DMS53 treated with DMSO at 0.1 percent for 48 hours (cell line): Measurements from ENCODE around the gene PID1.

Experiments
- DNase-seq: peaks from one replicate; lab custom pipeline; 2025; ENCODE audit not compliant: unreplicated experiment; lab: John Stamatoyannopoulos, UW

PID1 gene

DNA sequence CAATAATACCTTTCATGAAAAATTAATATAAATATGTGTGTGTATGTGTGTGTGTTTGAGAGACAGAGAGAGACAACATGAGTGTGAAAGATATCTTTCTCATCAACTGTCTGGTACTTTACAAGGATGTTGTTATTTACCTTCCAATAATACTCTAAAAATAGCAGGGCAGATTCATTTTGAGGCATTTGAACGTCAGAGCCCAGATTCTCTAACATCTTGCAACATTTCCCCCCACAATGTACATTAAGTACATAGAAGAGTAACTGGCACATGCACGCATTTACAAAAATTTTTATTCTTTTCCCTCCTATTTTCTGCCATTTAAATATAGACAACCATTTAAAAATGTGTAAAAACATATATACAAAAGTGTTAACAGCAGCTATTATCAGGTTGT, 100.9 kb downstream of the PID1 start:
- DNase-seq: no peak

DNA sequence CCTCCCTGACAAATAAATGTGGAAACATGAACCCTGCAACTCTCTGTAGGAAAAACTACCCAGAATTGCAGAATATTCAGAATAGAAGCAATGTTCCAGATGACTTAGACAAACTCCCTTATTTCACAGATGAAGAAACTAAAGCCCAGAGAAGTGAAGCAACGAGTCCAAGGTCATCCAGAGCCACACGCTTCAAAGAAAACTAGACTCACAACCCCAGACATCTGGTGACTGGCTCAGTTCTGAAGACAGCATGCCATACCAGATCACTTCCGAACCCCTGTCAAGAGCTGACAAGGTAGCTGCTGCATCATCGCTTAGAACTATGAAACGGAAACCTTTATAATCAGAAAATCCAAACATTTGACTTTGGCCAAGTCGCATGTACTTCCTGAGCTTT, 101.3 kb downstream of the PID1 start:
- no peak for DNase-seq

DNA sequence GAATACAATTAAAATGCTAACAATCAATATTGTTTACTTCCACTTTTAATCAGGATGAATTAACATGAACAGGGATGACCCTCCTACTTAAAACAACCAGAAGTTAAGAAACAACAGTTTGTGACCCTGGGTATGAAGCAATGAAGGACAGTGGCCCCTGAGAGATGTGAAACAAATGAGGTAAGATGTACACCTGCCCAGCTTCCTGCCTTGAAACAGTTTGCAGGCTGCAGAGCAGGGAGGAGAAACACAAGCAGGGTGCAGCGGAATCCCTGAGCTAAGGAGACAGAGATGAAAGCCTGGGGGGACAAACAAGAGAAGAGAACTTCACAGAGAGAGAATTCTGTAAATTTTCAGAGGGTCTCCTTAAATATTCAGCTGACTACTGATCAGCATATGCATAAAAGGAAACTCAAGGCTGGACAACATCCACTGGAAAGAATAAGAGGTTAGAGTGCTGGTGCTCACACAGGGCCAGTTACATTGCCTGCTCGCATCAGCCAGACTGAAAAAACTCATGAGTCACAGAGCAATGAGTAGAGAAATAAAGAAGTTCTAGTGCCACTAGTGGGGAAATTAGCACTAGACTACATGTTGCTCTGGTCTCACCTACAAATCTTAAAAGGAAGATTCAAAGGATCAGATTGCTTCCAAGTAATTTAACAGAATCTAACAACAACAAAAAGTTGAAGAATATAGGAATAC, 106.4 kb downstream of the PID1 start:
- DNase-seq: peak; percentile 71

- no peak for DNase-seq
These were observed 107.2 kb downstream of the PID1 start for GRCh38 chr2:229163893-229164292.

- DNase-seq: no peak
These were observed 109.1 kb downstream of the PID1 start for GRCh38 chr2:229162015-229162414.

DNA sequence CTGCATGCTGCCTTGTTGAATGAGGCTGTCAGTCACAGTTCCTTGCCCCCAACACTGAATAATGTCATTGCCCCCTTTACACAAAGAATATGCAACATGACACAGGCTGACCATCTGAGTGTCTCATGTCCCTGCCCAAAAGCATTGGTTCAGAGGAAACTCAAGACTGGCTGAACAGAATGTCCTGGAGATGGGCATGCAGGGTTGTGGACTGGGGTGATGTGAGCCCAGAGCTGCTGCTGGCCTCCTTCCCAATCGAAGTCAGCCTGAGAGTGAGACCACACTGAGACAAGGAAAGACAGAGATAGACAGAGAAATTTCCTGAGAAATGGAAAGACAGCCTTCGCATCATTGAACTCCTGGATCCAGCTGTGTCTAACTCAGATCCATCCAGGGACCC, 110.1 kb downstream of the PID1 start:
- DNase-seq: no peak

DNA sequence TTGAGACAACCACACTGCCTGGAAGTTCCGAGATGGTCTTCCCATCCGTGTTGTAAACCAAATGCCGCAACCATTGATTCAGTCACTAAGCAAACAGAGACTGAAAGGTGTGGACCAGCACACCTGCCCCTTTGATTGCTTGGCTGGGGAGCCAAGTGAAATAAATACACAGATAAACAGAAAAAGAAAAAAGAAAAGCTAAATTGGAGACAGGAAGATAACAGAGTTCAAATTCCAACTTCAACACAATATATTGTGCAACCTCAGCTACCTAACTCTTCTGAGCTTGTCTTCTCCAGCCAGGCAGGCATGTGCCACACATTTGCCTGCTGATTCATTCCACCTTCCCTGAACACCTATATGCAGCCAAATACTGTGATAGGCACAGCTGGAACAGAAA, 110.9 kb downstream of the PID1 start:
- DNase-seq: peak; percentile 71

GRCh38 chr2:229159405-229159804, 111.7 kb downstream of the PID1 start:
- no peak for DNase-seq

- no peak for DNase-seq
These were observed 116.7 kb downstream of the PID1 start for GRCh38 chr2:229154381-229154780.

GRCh38 chr2:229153951-229154350, 117.1 kb downstream of the PID1 start:
- DNase-seq: no peak

DNA sequence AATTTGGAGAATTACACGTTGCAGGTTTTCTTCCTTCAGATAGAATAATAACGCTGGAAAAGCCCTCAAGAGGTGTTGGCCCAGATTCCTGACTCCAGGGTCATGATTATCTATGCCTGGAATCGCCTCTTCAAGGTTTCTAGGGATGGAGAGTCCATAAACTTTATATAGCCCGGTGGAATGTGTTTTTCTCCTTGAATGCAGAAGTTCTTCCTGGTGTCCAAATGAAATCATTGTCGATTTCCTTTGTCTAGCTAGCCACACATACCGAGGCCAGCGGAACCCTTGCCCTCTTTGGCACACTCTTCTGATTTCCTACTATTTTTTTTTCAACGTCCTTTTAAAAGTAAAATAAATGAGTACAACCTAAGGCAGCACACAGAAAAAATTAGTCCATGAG, 117.8 kb downstream of the PID1 start:
- no peak for DNase-seq

GRCh38 chr2:229152674-229153073, 118.4 kb downstream of the PID1 start:
- DNase-seq: no peak

DNA sequence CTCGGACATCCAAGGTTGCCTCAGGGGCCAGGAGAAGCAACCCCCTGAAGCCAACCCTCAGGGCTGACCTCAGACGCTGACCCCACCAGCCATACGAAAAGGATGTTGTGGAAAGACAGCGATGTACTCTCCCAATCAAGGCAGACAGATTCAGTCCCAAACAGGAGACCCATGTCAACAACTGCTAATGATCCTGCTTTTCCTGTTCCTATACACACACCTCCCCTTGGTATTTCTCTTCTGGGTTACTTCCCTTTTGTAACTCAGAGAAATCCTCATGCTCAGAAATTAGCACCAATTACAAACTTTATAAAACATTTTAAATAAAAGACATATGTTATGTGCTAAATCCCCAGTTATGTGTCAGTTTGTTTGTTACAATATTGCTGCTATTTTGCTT, 120.8 kb downstream of the PID1 start:
- DNase-seq: peak; percentile 5

DNA sequence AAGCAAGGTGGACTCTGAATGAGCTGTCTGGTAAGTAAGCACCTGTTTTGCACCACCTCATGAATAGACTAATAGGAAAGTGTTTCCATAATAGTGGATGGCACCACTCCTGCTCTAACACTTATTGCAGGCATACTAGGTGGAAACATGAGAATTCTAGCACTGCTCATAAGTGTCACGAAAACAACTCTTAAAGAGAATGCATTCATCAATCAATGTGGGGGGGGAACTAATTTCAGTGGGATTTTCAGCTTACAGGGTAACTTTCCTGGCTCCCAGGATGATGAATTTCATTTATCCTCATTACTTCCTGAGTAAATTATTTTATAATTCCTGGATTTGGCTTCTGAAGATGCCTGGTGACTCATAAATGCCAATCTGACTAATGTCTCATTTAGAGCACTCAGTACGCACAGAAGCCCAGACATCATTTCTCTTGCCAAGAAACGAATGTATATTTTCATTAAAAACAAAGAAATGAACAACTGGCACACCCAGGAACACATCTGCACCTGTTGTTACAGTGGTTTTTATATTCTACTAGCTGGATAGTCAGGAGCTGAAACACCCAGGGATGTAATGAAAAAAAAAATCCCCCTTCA, 129.6 kb downstream of the PID1 start:
- no peak for DNase-seq

- DNase-seq: no peak
These were observed 133.4 kb downstream of the PID1 start for GRCh38 chr2:229137639-229138038.

- DNase-seq: no peak
These were observed 134.0 kb downstream of the PID1 start for GRCh38 chr2:229137066-229137465.

DNA sequence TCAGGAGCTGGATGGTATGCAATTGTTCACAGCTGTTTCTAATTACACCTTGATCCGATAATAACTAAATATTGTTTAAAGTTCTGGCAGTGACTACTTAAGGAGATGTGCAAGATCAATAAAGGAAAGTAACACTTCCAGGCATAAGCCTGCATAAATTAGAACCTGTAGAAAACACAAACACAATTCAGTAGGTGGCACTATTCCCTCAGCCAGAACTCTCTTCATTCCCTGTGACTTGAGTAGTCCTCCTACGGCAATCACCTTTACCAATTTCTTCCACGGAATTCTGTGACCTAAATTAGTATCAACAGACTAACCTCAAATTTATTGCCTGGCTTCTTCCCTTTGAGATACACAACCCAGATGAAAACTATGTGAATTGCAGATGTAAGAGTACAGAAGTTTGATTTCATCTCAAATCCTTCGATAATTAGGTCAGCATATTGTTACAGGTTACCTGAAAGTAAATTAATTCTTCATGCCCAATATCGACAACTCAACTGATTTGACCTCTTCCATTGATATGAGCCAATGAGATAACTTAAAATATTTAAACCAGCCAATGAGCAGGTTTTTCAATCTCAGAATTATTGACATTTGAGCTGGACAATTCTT, 137.8 kb downstream of the PID1 start:
- peak; percentile 53 for DNase-seq

DNA sequence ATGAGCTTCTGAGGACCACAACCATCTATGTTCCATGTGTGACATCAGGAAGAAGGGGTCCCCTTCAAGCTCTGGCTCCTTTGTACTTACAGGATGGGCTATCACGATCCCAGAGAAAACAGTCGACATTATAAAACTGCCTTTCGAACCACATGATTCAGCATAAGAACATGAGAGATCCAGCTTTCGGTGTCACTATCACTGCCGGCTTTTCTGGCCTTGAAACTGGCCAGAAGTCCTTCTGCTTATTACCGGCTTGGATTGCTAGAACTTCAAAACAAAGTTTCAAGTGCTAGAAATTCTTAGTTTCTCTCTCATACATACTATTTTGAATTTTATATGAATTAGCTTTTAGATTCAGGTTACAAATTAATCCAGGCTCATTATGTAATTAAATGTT, 138.9 kb downstream of the PID1 start:
- no peak for DNase-seq

GRCh38 chr2:229130522-229130921, 140.6 kb downstream of the PID1 start:
- no peak for DNase-seq

DNA sequence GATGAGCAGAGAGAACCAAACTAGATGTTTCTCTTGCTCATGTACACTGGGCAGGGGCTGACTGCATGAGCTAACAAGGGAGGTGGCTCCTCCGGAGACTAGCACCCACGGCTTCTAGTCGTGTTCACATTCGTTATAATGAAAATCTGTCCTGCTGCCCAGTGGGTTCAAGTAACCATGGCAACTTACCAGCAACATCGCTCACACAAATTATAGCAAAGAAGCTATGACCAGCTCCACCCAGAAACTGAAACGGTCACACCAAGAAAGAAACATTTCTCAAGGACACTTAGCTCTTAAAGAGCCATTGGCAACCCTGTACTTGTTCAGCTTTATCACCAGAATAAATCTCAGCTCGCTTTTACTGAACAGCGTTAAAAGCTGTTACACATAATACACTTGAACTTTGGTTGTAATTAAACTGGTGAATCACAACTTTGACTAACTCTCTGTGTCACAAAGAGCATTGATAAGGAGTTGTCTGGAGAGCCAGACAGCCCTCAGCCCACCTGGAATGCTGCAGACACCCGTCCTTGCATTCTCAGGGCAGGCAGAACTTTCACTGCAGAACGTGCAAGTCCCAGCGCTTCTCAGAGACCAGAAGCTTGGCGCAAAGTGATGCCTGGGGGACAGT, 141.2 kb downstream of the PID1 start:
- no peak for DNase-seq

- no peak for DNase-seq
These were observed 143.6 kb downstream of the PID1 start for GRCh38 chr2:229127471-229127870.

- no peak for DNase-seq
These were observed 145.0 kb downstream of the PID1 start for GRCh38 chr2:229126066-229126465.
